IMR-90 (cell line): ENCODE data around the gene ZDHHC4. TPM values are rescaled to one million over a fixed set of nuclear protein-coding genes. Genes with fewer than 3 reads are reported as not detected.

Experiments
- ATAC-seq: fragments of 200-7000 bp; cut with Tn5 transposase; 2 replicates; pipeline ENCODE4 v1.9.1; 2020; ENCODE audit warnings: low read depth, mild to moderate bottlenecking, moderate library complexity
- BruUV-seq: library from RNA; stranded (reverse); fragments of 400-500 nt; replicated peaks from 2 replicates; lab custom pipeline; 2021; lab: Mats Ljungman, UMichigan
- CTCF ChIA-PET: fragments of 300-600 bp; formaldehyde crosslinking; extraction: SDS; loops from one replicate; lab custom pipeline; 2021; ENCODE audit warnings: antibody characterized with exemption; lab: Yijun Ruan, JAX
- POLR2A ChIA-PET: fragments of 300-600 bp; sonication (Branson Sonifier 250); formaldehyde crosslinking; loops from one replicate; lab custom pipeline; 2022; ENCODE audit warnings: antibody characterized with exemption; ENCODE audit not compliant: unreplicated experiment; lab: Charles Lee
- DNase-seq: peaks from one replicate; pipeline ENCODE4 v3.0.0; 2013
- H2AFZ ChIP-seq: replicated peaks from 2 replicates; pipeline ENCODE3; 2013; ENCODE audit warnings: low read length, mild to moderate bottlenecking; ENCODE audit not compliant: poor library complexity
- H2AK5ac ChIP-seq: 2 replicates; pipeline ENCODE4 v1.6.1; 2013; ENCODE audit warnings: low read depth, low read length, inconsistent platforms
- H2AK9ac ChIP-seq: replicated peaks from 2 replicates; pipeline ENCODE3; 2013; ENCODE audit warnings: mild to moderate bottlenecking, low read depth, low read length, moderate library complexity; ENCODE audit not compliant: poor library complexity
- H2BK120ac ChIP-seq: 2 replicates; pipeline ENCODE4 v1.6.1; 2013; ENCODE audit warnings: low read depth, low read length, inconsistent platforms
- H2BK15ac ChIP-seq: 3 replicates; pipeline ENCODE4 v1.6.1; 2013; ENCODE audit warnings: low read depth, low read length, inconsistent platforms
- H2BK20ac ChIP-seq: 2 replicates; pipeline ENCODE4 v1.6.1; 2013; ENCODE audit warnings: low read depth, mild to moderate bottlenecking, inconsistent platforms, low read length, moderate library complexity
- H2BK5ac ChIP-seq: 2 replicates; pipeline ENCODE4 v1.6.1; 2013; ENCODE audit warnings: mild to moderate bottlenecking, low read depth, low read length, inconsistent platforms; ENCODE audit not compliant: poor library complexity, severe bottlenecking
- H3K14ac ChIP-seq: replicated peaks from 2 replicates; pipeline ENCODE4 v1.6.1; 2013; ENCODE audit warnings: low read depth, low read length, inconsistent platforms
- H3K18ac ChIP-seq: 2 replicates; pipeline ENCODE4 v1.6.1; 2013; ENCODE audit warnings: low read depth, low read length, control low read depth
- H3K23ac ChIP-seq: 2 replicates; pipeline ENCODE4 v1.6.1; 2013; ENCODE audit warnings: low read depth, low read length, inconsistent platforms
- H3K27ac ChIP-seq: 2 replicates; pipeline ENCODE4 v1.5.1; 2013; ENCODE audit warnings: mild to moderate bottlenecking, control low read depth, low read length; ENCODE audit not compliant: insufficient read depth
- H3K27me3 ChIP-seq: 2 replicates; pipeline ENCODE4 v1.6.1; 2013; ENCODE audit warnings: low read length; ENCODE audit not compliant: control insufficient read depth, insufficient read depth
- H3K36me3 ChIP-seq: 2 replicates; pipeline ENCODE4 v1.6.1; 2013; ENCODE audit warnings: low read length, mixed read lengths; ENCODE audit not compliant: control insufficient read depth, insufficient read depth
- H3K4ac ChIP-seq: 2 replicates; pipeline ENCODE4 v1.6.1; 2013; ENCODE audit warnings: low read depth, low read length, inconsistent platforms
- H3K4me1 ChIP-seq: 2 replicates; pipeline ENCODE4 v1.6.1; 2013; ENCODE audit warnings: low read length, mixed read lengths; ENCODE audit not compliant: control insufficient read depth, insufficient read depth
- H3K4me2 ChIP-seq: 2 replicates; pipeline ENCODE4 v1.6.1; 2013; ENCODE audit warnings: low read depth, mild to moderate bottlenecking, control low read depth, low read length, moderate library complexity
- H3K4me3 ChIP-seq: 2 replicates; pipeline ENCODE4 v1.5.1; 2013; ENCODE audit warnings: low read depth, mild to moderate bottlenecking, control low read depth, low read length, moderate library complexity; ENCODE audit not compliant: insufficient read depth
- H3K56ac ChIP-seq: 2 replicates; pipeline ENCODE4 v1.6.1; 2013; ENCODE audit warnings: low read length, inconsistent platforms; ENCODE audit not compliant: insufficient read depth; ENCODE audit errors: extremely low read depth
- H3K79me1 ChIP-seq, 2 experiments: 2 replicates each; pipeline ENCODE4 v1.6.1; 2013; ENCODE audit warnings: low read length in 2 of 2, inconsistent platforms in 1 of 2, low read depth in 1 of 2
- H3K9ac ChIP-seq: 2 replicates; pipeline ENCODE4 v1.6.1; 2013; ENCODE audit warnings: low read depth, low read length, control low read depth
- H3K9me1 ChIP-seq: 2 replicates; pipeline ENCODE4 v1.6.1; 2013; ENCODE audit warnings: low read length, inconsistent platforms; ENCODE audit not compliant: insufficient read depth
- H3K9me3 ChIP-seq: 2 replicates; pipeline ENCODE4 v1.6.1; 2013; ENCODE audit warnings: low read length; ENCODE audit not compliant: control insufficient read depth, insufficient read depth
- H4K20me1 ChIP-seq: 2 replicates; pipeline ENCODE4 v1.6.1; 2013; ENCODE audit warnings: low read length, inconsistent platforms; ENCODE audit not compliant: insufficient read depth
- H4K5ac ChIP-seq: 2 replicates; pipeline ENCODE4 v1.6.1; 2013; ENCODE audit warnings: mild to moderate bottlenecking, low read depth, low read length, control low read depth
- H4K8ac ChIP-seq, 2 experiments: 2 replicates each; pipeline ENCODE4 v1.6.1; 2013; ENCODE audit warnings: low read depth in 2 of 2, low read length in 2 of 2, control low read depth in 1 of 2, inconsistent platforms in 1 of 2
- H4K91ac ChIP-seq: 2 replicates; pipeline ENCODE4 v1.6.1; 2013; ENCODE audit warnings: low read depth, low read length, inconsistent platforms; ENCODE audit not compliant: insufficient read depth
- BHLHE40 ChIP-seq: fragments of 150-350 bp; IDR thresholded peaks from 2 replicates; pipeline ENCODE4 v1.6.1; 2016; ENCODE audit warnings: mild to moderate bottlenecking, low read depth, low read length
- CEBPB ChIP-seq: IDR thresholded peaks from 2 replicates; pipeline ENCODE4 v1.6.1; 2012; ENCODE audit warnings: low read depth, low read length, improper control_type of control experiment
- CHD1 ChIP-seq: IDR thresholded peaks from 2 replicates; pipeline ENCODE4 v1.6.1; 2012; ENCODE audit warnings: low read depth, low read length, improper control_type of control experiment
- FOS ChIP-seq: fragments of 150-350 bp; IDR thresholded peaks from 2 replicates; pipeline ENCODE4 v1.6.1; 2016; ENCODE audit warnings: low read depth, low read length
- MAFK ChIP-seq: IDR thresholded peaks from 2 replicates; pipeline ENCODE4 v1.6.1; 2012; ENCODE audit warnings: low read depth, low read length, improper control_type of control experiment
- MAZ ChIP-seq: IDR thresholded peaks from 2 replicates; pipeline ENCODE4 v1.6.1; 2012; ENCODE audit warnings: low read depth, mild to moderate bottlenecking, low read length, improper control_type of control experiment, moderate library complexity, borderline replicate concordance
- MXI1 ChIP-seq: IDR thresholded peaks from 2 replicates; pipeline ENCODE4 v1.6.1; 2012; ENCODE audit warnings: low read depth, mild to moderate bottlenecking, low read length, moderate library complexity, borderline replicate concordance
- NFE2L2 ChIP-seq: fragments of 150-350 bp; IDR thresholded peaks from 2 replicates; pipeline ENCODE4 v1.6.1; 2016; ENCODE audit warnings: low read depth, mild to moderate bottlenecking, low read length
- POLR2A ChIP-seq: IDR thresholded peaks from 2 replicates; pipeline ENCODE4 v1.6.1; 2012; ENCODE audit warnings: mild to moderate bottlenecking, low read depth, low read length
- RAD21 ChIP-seq: IDR thresholded peaks from 2 replicates; pipeline ENCODE4 v1.6.1; 2012; ENCODE audit warnings: low read length, improper control_type of control experiment
- RCOR1 ChIP-seq: IDR thresholded peaks from 2 replicates; pipeline ENCODE4 v1.6.1; 2012; ENCODE audit warnings: mild to moderate bottlenecking, low read length, improper control_type of control experiment; ENCODE audit not compliant: insufficient replicate concordance
- RFX5 ChIP-seq: IDR thresholded peaks from 2 replicates; pipeline ENCODE4 v1.8.0; 2012; ENCODE audit warnings: low read depth, mild to moderate bottlenecking, low read length, moderate library complexity
- SMC3 ChIP-seq: fragments of 150-350 bp; IDR thresholded peaks from 2 replicates; pipeline ENCODE4 v1.6.1; 2016; ENCODE audit warnings: low read depth, mild to moderate bottlenecking, antibody characterized with exemption, low read length, moderate library complexity
- USF2 ChIP-seq: fragments of 150-350 bp; IDR thresholded peaks from 2 replicates; pipeline ENCODE4 v1.6.1; 2017; ENCODE audit warnings: mild to moderate bottlenecking, antibody characterized with exemption, low read length, low read depth
- WGBS, 2 experiments: methylation state at CpG; one replicate each; pipeline versions ENCODE4 v1.1.5 to v1.1.7; 2013; ENCODE audit warnings: missing lambda C conversion rate in 2 of 2; ENCODE audit not compliant: insufficient read length in 1 of 2; ENCODE audit errors: extremely low coverage in 2 of 2; 5-methylcytosine and 5-hydroxymethylcytosine counted together
- dilution Hi-C: fragments of 300-500 bp; cut with HindIII; formaldehyde crosslinking; loops from one replicate; pipeline ENCODE4 v1.14.3; 2018; ENCODE audit warnings: low sequenced_read_pairs; ENCODE audit not compliant: unreplicated experiment
- in situ Hi-C: fragments of 300-500 bp; cut with MboI; formaldehyde crosslinking; loops from 3 replicates; pipeline ENCODE4 v1.14.3; 2019; ENCODE audit warnings: low sequenced_read_pairs, inconsistent platforms, mixed read lengths
- intact Hi-C: fragments of 100-400 bp; cut with micrococcal nuclease; formaldehyde crosslinking; loops from 2 replicates; pipeline ENCODE4 v1.10.0; 2022
- polyA plus RNA-seq, 3 experiments: library from polyadenylated mRNA; depleted of rRNA; stranded (reverse); fragments of >200 nt; gene quantifications; 2 replicates each; pipeline ENCODE4 v1.2.3, GENCODE V29; 2012; ENCODE audit warnings: low replicate concordance in 1 of 3
- total RNA-seq: library from RNA; depleted of rRNA; stranded (reverse); fragments of >200 nt; gene quantifications from 2 replicates; pipeline ENCODE4 v1.2.3, GENCODE V29; 2012
- TF ChIP-seq, protein P1 (sequence below): conservative IDR thresholded peaks from 2 replicates; pipeline ENCODE4 v1.5.1; 2012; ENCODE audit warnings: mild to moderate bottlenecking, low read depth, low read length, improper control_type of control experiment
- TF ChIP-seq, protein P2 (sequence below): fragments of 150-350 bp; IDR thresholded peaks from 2 replicates; pipeline ENCODE4 v1.6.1; 2016; ENCODE audit warnings: low read depth, mild to moderate bottlenecking, low read length, moderate library complexity, borderline replicate concordance

The ZDHHC4 gene
- total and polyA plus RNA-seq, 2 of the 4 experiments (the other 2 are of a cell fraction) = 43.9 to 58.3 TPM

DNA sequence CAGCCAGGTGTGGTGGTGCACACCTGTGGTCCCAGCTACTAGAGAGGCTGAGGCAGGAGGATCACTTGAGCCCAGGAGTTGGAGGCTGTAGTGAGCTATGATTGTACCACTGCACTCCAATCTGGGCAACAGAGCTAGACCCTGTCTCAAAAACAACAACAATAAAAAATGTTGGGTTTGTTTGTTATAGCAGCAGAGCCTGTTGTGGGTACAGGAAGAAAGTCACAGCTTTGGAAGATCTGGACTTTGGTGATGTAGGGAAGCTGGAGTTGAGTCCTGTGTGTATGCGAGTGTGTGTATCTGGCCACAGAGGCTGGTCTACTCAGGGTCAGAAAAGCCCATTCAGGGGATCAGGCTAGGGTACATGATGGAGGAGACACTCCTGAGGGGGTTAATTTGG is 29.9 kb upstream of the ZDHHC4 start:
- Histone ChIP-seq H3K4me2 (no peak overlapping the region), H3K27me3 (peaks cover 6% of the 10 kb centered on the region; the same call in 1 of the 2 replicates), H2AK5ac (no peak overlapping the region), H3K23ac (no peak overlapping the region), H2BK20ac (no peak overlapping the region), H3K9me1 (no peaks in the 10 kb centered on the region), H3K9ac (no peak overlapping the region), H2BK15ac (no peak overlapping the region), H4K8ac (no peak overlapping the region), H3K14ac (no peak overlapping the region), H4K20me1 (no peaks in the 10 kb centered on the region), H2BK120ac (no peak overlapping the region), H3K36me3 (no peaks in the 10 kb centered on the region), H4K5ac (no peak overlapping the region), H2AK9ac (no peak overlapping the region), H3K4ac (no peak overlapping the region), H4K91ac (no peak overlapping the region), H2BK5ac (no peak overlapping the region), H3K18ac (no peak overlapping the region), H2AFZ (no peak overlapping the region), H3K4me3 (no peak overlapping the region), H3K79me1 (no peaks in the 10 kb centered on the region), H3K56ac (no peak overlapping the region), H3K4me1 (no peaks in the 10 kb centered on the region), H3K27ac (no peak overlapping the region), H3K9me3 (no peaks in the 10 kb centered on the region)
- dilution Hi-C loops = no loop called here
- no peak for DNase-seq
- intact Hi-C loops = no loop called here
- in situ Hi-C loops = no loop called here
- TF ChIP-seq, protein P1, sequence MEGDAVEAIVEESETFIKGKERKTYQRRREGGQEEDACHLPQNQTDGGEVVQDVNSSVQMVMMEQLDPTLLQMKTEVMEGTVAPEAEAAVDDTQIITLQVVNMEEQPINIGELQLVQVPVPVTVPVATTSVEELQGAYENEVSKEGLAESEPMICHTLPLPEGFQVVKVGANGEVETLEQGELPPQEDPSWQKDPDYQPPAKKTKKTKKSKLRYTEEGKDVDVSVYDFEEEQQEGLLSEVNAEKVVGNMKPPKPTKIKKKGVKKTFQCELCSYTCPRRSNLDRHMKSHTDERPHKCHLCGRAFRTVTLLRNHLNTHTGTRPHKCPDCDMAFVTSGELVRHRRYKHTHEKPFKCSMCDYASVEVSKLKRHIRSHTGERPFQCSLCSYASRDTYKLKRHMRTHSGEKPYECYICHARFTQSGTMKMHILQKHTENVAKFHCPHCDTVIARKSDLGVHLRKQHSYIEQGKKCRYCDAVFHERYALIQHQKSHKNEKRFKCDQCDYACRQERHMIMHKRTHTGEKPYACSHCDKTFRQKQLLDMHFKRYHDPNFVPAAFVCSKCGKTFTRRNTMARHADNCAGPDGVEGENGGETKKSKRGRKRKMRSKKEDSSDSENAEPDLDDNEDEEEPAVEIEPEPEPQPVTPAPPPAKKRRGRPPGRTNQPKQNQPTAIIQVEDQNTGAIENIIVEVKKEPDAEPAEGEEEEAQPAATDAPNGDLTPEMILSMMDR = no peak
- no peak for TF ChIP-seq RFX5
- no peak for TF ChIP-seq MAFK
- TF ChIP-seq NFE2L2 = no peak
- TF ChIP-seq CEBPB = no peak
- TF ChIP-seq, protein P2, sequence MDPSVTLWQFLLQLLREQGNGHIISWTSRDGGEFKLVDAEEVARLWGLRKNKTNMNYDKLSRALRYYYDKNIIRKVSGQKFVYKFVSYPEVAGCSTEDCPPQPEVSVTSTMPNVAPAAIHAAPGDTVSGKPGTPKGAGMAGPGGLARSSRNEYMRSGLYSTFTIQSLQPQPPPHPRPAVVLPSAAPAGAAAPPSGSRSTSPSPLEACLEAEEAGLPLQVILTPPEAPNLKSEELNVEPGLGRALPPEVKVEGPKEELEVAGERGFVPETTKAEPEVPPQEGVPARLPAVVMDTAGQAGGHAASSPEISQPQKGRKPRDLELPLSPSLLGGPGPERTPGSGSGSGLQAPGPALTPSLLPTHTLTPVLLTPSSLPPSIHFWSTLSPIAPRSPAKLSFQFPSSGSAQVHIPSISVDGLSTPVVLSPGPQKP = no peak
- no peak for TF ChIP-seq MAZ
- no peak for TF ChIP-seq RCOR1
- TF ChIP-seq BHLHE40 = no peak
- no peak for TF ChIP-seq SMC3
- no peak for TF ChIP-seq POLR2A
- no peak for TF ChIP-seq FOS
- no peak for TF ChIP-seq MXI1
- no peak for TF ChIP-seq CHD1
- TF ChIP-seq RAD21 = no peak
- TF ChIP-seq USF2 = no peak
- no TSS peak for BruUV-seq
- ATAC-seq = no peak
- 90% methylated on average over 1 of the region's 1 CpG; no CpG with 5 or more reads in 1 of the 2 experiments for WGBS, 2 experiments
- CTCF ChIA-PET = no interaction called here
- POLR2A ChIA-PET = no interaction called here
